SK-N-SH (cell line): Measurements from ENCODE around the gene ITGA8. TPM values are rescaled to one million over a fixed set of nuclear protein-coding genes. Genes with fewer than 3 reads are reported as not detected.

Experiments used
- CTCF ChIA-PET: fragments of 300-600, 350-600 bp; formaldehyde crosslinking; extraction: SDS; loops from one replicate; lab custom pipeline; 2021; lab: Yijun Ruan, JAX
- POLR2A ChIA-PET: fragments of 350-600 bp; sonication (Branson Sonifier 250); formaldehyde crosslinking; extraction: SDS; loops from one replicate; lab custom pipeline; 2020; ENCODE audit warnings: antibody characterized with exemption, inconsistent platforms; lab: Yijun Ruan, JAX
- DNase-seq: peaks from one replicate; pipeline ENCODE4 v3.0.0; 2012
- H2AFZ ChIP-seq: fragments of 200-600 bp; sonication (generic); 2 replicates; pipeline ENCODE4 v1.8.1; 2016; ENCODE audit warnings: antibody characterized with exemption, mild to moderate bottlenecking, low read depth
- H3F3A ChIP-seq: fragments of 200-600 bp; sonication (generic); replicated peaks from 2 replicates; pipeline ENCODE3; 2016; ENCODE audit warnings: antibody characterized with exemption, mild to moderate bottlenecking; ENCODE audit not compliant: insufficient read depth
- H3K27ac ChIP-seq, 2 experiments: fragments of 200-500 bp in 1 of 2; fragments of 200-600 bp in 1 of 2; sonication (Bioruptor generic) in 1 of 2; sonication (generic), shearing (Covaris generic) in 1 of 2; 2 replicates each; pipeline versions ENCODE4 v1.5.1 to v1.6.1; 2014 to 2016; ENCODE audit warnings: low read depth in 2 of 2, inconsistent platforms in 1 of 2, low read length in 1 of 2, mild to moderate bottlenecking in 1 of 2, mixed read lengths in 1 of 2
- H3K27me3 ChIP-seq: fragments of 200-600 bp; sonication (generic), shearing (Covaris generic); 2 replicates; pipeline ENCODE4 v1.6.1; 2016; ENCODE audit warnings: mixed run types; ENCODE audit not compliant: insufficient read depth
- H3K36me3 ChIP-seq, 2 experiments: fragments of 200-500 bp in 1 of 2; fragments of 200-600 bp in 1 of 2; sonication (Bioruptor generic) in 1 of 2; sonication (generic) in 1 of 2; replicated peaks in 1 of 2; 2 replicates each; pipeline versions ENCODE3 to v1.5.1; 2014 to 2016; ENCODE audit warnings: low read length in 1 of 2, mild to moderate bottlenecking in 1 of 2; ENCODE audit not compliant: insufficient read depth in 2 of 2, control insufficient read depth in 1 of 2
- H3K4me1 ChIP-seq, 2 experiments: fragments of 200-500 bp in 1 of 2; fragments of 200-600 bp in 1 of 2; sonication (Bioruptor generic) in 1 of 2; sonication (generic), shearing (Covaris generic) in 1 of 2; 2 replicates each; pipeline versions ENCODE4 v1.5.1 to v1.6.1; 2014 to 2016; ENCODE audit warnings: low read depth in 1 of 2, low read length in 1 of 2, mixed run types in 1 of 2; ENCODE audit not compliant: insufficient read depth in 2 of 2, control insufficient read depth in 1 of 2
- H3K4me2 ChIP-seq: fragments of 200-600 bp; sonication (generic), shearing (Covaris generic); 2 replicates; pipeline ENCODE4 v1.6.1; 2017; ENCODE audit warnings: mixed run types
- H3K4me3 ChIP-seq, 2 experiments: fragments of 200-500 bp in 1 of 2; fragments of 200-600 bp in 1 of 2; sonication (Bioruptor generic) in 1 of 2; sonication (generic), shearing (Covaris generic) in 1 of 2; 2 replicates each; pipeline versions ENCODE4 v1.5.1 to v1.8.1; 2014 to 2016; ENCODE audit warnings: low read depth in 2 of 2, inconsistent platforms in 1 of 2, low read length in 1 of 2, mild to moderate bottlenecking in 1 of 2, mixed read lengths in 1 of 2, moderate library complexity in 1 of 2
- H3K79me2 ChIP-seq: fragments of 200-600 bp; sonication (generic); 2 replicates; pipeline ENCODE4 v1.8.1; 2017; ENCODE audit warnings: mild to moderate bottlenecking; ENCODE audit not compliant: insufficient read depth
- H3K9ac ChIP-seq: fragments of 200-600 bp; sonication (generic); 2 replicates; pipeline ENCODE4 v1.6.1; 2017; ENCODE audit warnings: mixed run types
- H3K9me2 ChIP-seq: fragments of 200-600 bp; sonication (generic); 2 replicates; pipeline ENCODE4 v1.6.1; 2017; ENCODE audit warnings: mixed run types
- H3K9me3 ChIP-seq: fragments of 200-600 bp; sonication (generic); 2 replicates; pipeline ENCODE4 v1.6.1; 2017; ENCODE audit warnings: mixed run types, mild to moderate bottlenecking, moderate library complexity
- H4K20me1 ChIP-seq: fragments of 200-600 bp; sonication (generic); 2 replicates; pipeline ENCODE4 v1.6.1; 2017; ENCODE audit warnings: mild to moderate bottlenecking, mixed run types; ENCODE audit not compliant: insufficient read depth
- EZH2phosphoT487 ChIP-seq: fragments of 200-600 bp; sonication (generic); IDR thresholded peaks from 2 replicates; pipeline ENCODE4 v1.6.1; 2017; ENCODE audit warnings: low read depth, mixed run types, mild to moderate bottlenecking, antibody characterized with exemption, moderate library complexity, borderline replicate concordance
- GABPA ChIP-seq: IDR thresholded peaks from 2 replicates; pipeline ENCODE4 v1.4.0; 2012; ENCODE audit warnings: low read depth, mild to moderate bottlenecking
- JUND ChIP-seq: IDR thresholded peaks from 2 replicates; pipeline ENCODE4 v1.4.0; 2012
- MXI1 ChIP-seq: IDR thresholded peaks from 2 replicates; pipeline ENCODE4 v1.6.1; 2012; ENCODE audit warnings: mild to moderate bottlenecking, low read depth, low read length, improper control_type of control experiment
- PBX3 ChIP-seq: IDR thresholded peaks from 2 replicates; pipeline ENCODE4; 2012
- POLR2AphosphoS5 ChIP-seq: IDR thresholded peaks from 2 replicates; pipeline ENCODE4 v1.6.1; 2012; ENCODE audit warnings: low read depth, low read length
- RAD21 ChIP-seq: IDR thresholded peaks from 2 replicates; pipeline ENCODE4 v1.6.1; 2012; ENCODE audit warnings: mild to moderate bottlenecking, low read length
- RFX5 ChIP-seq: IDR thresholded peaks from 2 replicates; pipeline ENCODE4 v1.6.1; 2012; ENCODE audit warnings: mild to moderate bottlenecking, improper control_type of control experiment, low read length
- SIN3A ChIP-seq: IDR thresholded peaks from 2 replicates; pipeline ENCODE4 v1.6.1; 2012; ENCODE audit warnings: low read depth, mild to moderate bottlenecking, low read length, moderate library complexity, borderline replicate concordance
- TCF12 ChIP-seq: IDR thresholded peaks from 2 replicates; pipeline ENCODE4 v1.4.0; 2012
- USF2 ChIP-seq: fragments of 150-350 bp; IDR thresholded peaks from 2 replicates; pipeline ENCODE4 v1.6.1; 2017; ENCODE audit warnings: antibody characterized with exemption, low read length, low read depth, borderline replicate concordance
- YY1 ChIP-seq: IDR thresholded peaks from 2 replicates; pipeline ENCODE4 v1.4.0; 2012; ENCODE audit warnings: low read depth, mild to moderate bottlenecking
- WGBS: methylation state at CpG from one replicate; pipeline ENCODE4 v1.1.6; 2017; ENCODE audit warnings: low lambda C conversion rate; 5-methylcytosine and 5-hydroxymethylcytosine counted together
- polyA plus RNA-seq, 3 experiments: library from polyadenylated mRNA; depleted of rRNA; stranded (reverse); fragments of >200 nt; gene quantifications; 2 replicates each; pipeline ENCODE4 v1.2.3, GENCODE V29; 2012

The ITGA8 gene
- polyA plus RNA-seq, 1 of the 3 experiments (the other 2 are of a cell fraction), result not detected

GRCh38 chr10:15704581-15704968 lies 15.1 kb downstream of the ITGA8 start:
- TF ChIP-seq SIN3A (no peak), POLR2AphosphoS5 (no peak), YY1 (no peak), MXI1 (no peak), USF2 (no peak), TCF12 (no peak), PBX3 (no peak), RAD21 (no peak), EZH2phosphoT487 (no peak), JUND (no peak), GABPA (no peak), RFX5 (no peak)
- TF ChIP-seq, all 33 proteins: peak for 0
- H3K27ac ChIP-seq, result no peak overlapping the region
- no peaks in the 10 kb centered on the region for H3F3A ChIP-seq
- H2AFZ ChIP-seq, result no peak overlapping the region
- no peak for DNase-seq
- 8% methylated on average over 2 of the region's 2 CpGs for WGBS
- no peak overlapping the region for H3K4me2 ChIP-seq
- H3K4me3 ChIP-seq, result no peak overlapping the region
- no peaks in the 10 kb centered on the region for H3K79me2 ChIP-seq
- H3K4me1 ChIP-seq, result no peaks in the 10 kb centered on the region
- H4K20me1 ChIP-seq, result no peaks in the 10 kb centered on the region
- H3K9me3 ChIP-seq, result no peaks in the 10 kb centered on the region
- POLR2A ChIA-PET, result no interaction called here
- no peaks in the 10 kb centered on the region for H3K27me3 ChIP-seq
- CTCF ChIA-PET, result no interaction called here
- no peaks in the 10 kb centered on the region for H3K36me3 ChIP-seq
- H3K9me2 ChIP-seq, result no peaks in the 10 kb centered on the region
- H3K9ac ChIP-seq, result no peak overlapping the region

GRCh38 chr10:15703944-15704580 lies 15.7 kb downstream of the ITGA8 start:
- no peaks in the 10 kb centered on the region for H3K9me2 ChIP-seq
- no peak overlapping the region for H2AFZ ChIP-seq
- no peak overlapping the region for H3K4me2 ChIP-seq
- H3K36me3 ChIP-seq, result no peaks in the 10 kb centered on the region
- WGBS, result 38% methylated on average over 4 of the region's 4 CpGs
- H4K20me1 ChIP-seq, result no peaks in the 10 kb centered on the region
- ChIA-PET CTCF (no interaction called here), POLR2A (no interaction called here)
- no peaks in the 10 kb centered on the region for H3K27me3 ChIP-seq
- no peak overlapping the region for H3K4me3 ChIP-seq
- H3F3A ChIP-seq, result no peaks in the 10 kb centered on the region
- TF ChIP-seq EZH2phosphoT487, result no peak
- H3K27ac ChIP-seq, result no peak overlapping the region
- H3K9me3 ChIP-seq, result no peaks in the 10 kb centered on the region
- DNase-seq, result no peak
- no peak overlapping the region for H3K9ac ChIP-seq
- H3K4me1 ChIP-seq, result no peaks in the 10 kb centered on the region
- no peaks in the 10 kb centered on the region for H3K79me2 ChIP-seq
